Endothelial cell of umbilical vein (primary cell): ENCODE data around the gene MTCL1.

Source experiments
- EZH2 ChIP-seq: IDR thresholded peaks from 2 replicates; pipeline ENCODE4 v1.6.1; 2012; ENCODE audit warnings: borderline replicate concordance, low read depth, mild to moderate bottlenecking, moderate library complexity, low read length, inconsistent platforms; ENCODE audit not compliant: severe bottlenecking
- FOS ChIP-seq: IDR thresholded peaks from 2 replicates; pipeline ENCODE4 v1.6.1; 2011; ENCODE audit warnings: mild to moderate bottlenecking, low read length, moderate library complexity, borderline replicate concordance; ENCODE audit not compliant: insufficient read depth
- GATA2 ChIP-seq: IDR thresholded peaks from 2 replicates; pipeline ENCODE4 v1.7.0; 2011; ENCODE audit warnings: low read depth, mild to moderate bottlenecking, moderate library complexity, mixed read lengths, low read length; ENCODE audit not compliant: insufficient read length, insufficient read depth
- JUN ChIP-seq: IDR thresholded peaks from 2 replicates; pipeline ENCODE4 v1.6.1; 2011; ENCODE audit warnings: borderline replicate concordance, low read depth; ENCODE audit not compliant: insufficient read length, insufficient read depth
- MAX ChIP-seq: IDR thresholded peaks from 2 replicates; pipeline ENCODE4 v1.6.1; 2011; ENCODE audit not compliant: insufficient read depth, insufficient read length
- MYC ChIP-seq: IDR thresholded peaks from one replicate; pipeline ENCODE4 v1.6.1; 2011; ENCODE audit warnings: mild to moderate bottlenecking, low read depth, low read length
- POLR2A ChIP-seq: IDR thresholded peaks from 2 replicates; pipeline ENCODE4 v1.6.1; 2012; ENCODE audit warnings: low read depth, mild to moderate bottlenecking, control low read depth, low read length
- POLR2AphosphoS5 ChIP-seq: IDR thresholded peaks from 2 replicates; pipeline ENCODE4 v1.6.1; 2012; ENCODE audit warnings: low read depth, mild to moderate bottlenecking, control low read depth, low read length, moderate library complexity; ENCODE audit not compliant: insufficient read depth
- TF ChIP-seq, protein P1 (sequence below), 2 donors: IDR thresholded peaks; 1 replicate in 1 of 2; 2 replicates in 1 of 2; pipeline ENCODE4 v1.5.1; 2011; ENCODE audit warnings: low read length in 2 of 2, mild to moderate bottlenecking in 2 of 2, moderate library complexity in 2 of 2, control low read depth in 1 of 2, inconsistent platforms in 1 of 2, low read depth in 1 of 2; ENCODE audit not compliant: insufficient read depth in 1 of 2; ENCODE audit errors: extremely low read depth in 1 of 2

DNA sequence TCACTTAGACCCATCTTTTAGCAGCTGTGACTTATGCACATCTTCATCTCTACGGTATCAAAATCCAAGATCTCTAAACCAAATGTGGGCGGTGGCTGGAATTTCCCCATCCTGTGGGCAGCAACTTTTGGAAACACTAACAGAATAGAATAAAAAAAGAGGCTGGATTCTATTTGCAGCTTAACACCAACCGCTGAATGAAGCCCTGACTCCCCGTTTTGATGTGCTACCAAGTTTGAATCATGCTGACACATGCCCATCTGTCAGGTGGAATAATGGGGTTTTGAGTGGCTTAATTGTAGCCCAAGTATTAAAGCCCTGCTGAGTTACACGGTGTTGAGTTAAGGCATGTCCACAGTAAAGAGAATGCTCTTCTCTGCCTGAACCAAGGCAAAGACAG lies 165.2 kb downstream of the MTCL1 start:
- TF ChIP-seq, protein P1, sequence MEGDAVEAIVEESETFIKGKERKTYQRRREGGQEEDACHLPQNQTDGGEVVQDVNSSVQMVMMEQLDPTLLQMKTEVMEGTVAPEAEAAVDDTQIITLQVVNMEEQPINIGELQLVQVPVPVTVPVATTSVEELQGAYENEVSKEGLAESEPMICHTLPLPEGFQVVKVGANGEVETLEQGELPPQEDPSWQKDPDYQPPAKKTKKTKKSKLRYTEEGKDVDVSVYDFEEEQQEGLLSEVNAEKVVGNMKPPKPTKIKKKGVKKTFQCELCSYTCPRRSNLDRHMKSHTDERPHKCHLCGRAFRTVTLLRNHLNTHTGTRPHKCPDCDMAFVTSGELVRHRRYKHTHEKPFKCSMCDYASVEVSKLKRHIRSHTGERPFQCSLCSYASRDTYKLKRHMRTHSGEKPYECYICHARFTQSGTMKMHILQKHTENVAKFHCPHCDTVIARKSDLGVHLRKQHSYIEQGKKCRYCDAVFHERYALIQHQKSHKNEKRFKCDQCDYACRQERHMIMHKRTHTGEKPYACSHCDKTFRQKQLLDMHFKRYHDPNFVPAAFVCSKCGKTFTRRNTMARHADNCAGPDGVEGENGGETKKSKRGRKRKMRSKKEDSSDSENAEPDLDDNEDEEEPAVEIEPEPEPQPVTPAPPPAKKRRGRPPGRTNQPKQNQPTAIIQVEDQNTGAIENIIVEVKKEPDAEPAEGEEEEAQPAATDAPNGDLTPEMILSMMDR (IDR thresholded peaks at IDR 0.05; ENCODE audit: extremely low read depth in 1 of 2, insufficient read depth in 1 of 2, low read depth in 1 of 2, low read length in 2 of 2): no peak
- TF ChIP-seq POLR2AphosphoS5: no peak
- no peak for TF ChIP-seq MYC
- no peak for TF ChIP-seq POLR2A
- TF ChIP-seq GATA2: no peak
- TF ChIP-seq EZH2: no peak
- no peak for TF ChIP-seq MAX
- no peak for TF ChIP-seq JUN
- no peak for TF ChIP-seq FOS
